Esophagus muscularis mucosa (tissue), 3 donors: Measurements from ENCODE around the gene PRKCE.

Experiments
- CTCF ChIP-seq, 3 experiments: fragments of 200-600 bp in 2 of 3; fragments of 450-650 bp in 1 of 3; sonication (generic) in 2 of 3; IDR thresholded peaks; one replicate each; pipeline ENCODE4 v1.5.1; 2017 to 2019; ENCODE audit warnings: antibody characterized with exemption in 3 of 3, mild to moderate bottlenecking in 2 of 3, moderate library complexity in 1 of 3
- POLR2AphosphoS5 ChIP-seq, 2 donors: sonication (generic); formaldehyde crosslinking; IDR thresholded peaks; one replicate each; pipeline ENCODE4 v1.6.1; 2017; ENCODE audit warnings: antibody characterized with exemption in 2 of 2

GRCh38 chr2:45942237-45942738 is 290.8 kb downstream of the PRKCE start:
- TF ChIP-seq CTCF (IDR thresholded peaks at IDR 0.05) (no peak), POLR2AphosphoS5 (IDR thresholded peaks at IDR 0.05) (no peak)
